Occipital lobe (tissue), 2 donors: ENCODE results near the gene PRR36. TPM values are rescaled to one million over a fixed set of nuclear protein-coding genes. Genes with fewer than 3 reads are reported as not detected.
A peak's percentile ranks its signal among the peaks of the same experiment; 100 is the strongest.

Experiments used
- DNase-seq: peaks from one replicate; lab custom pipeline; 2025; lab: John Stamatoyannopoulos, UW
- total RNA-seq: library from RNA; depleted of rRNA; stranded (reverse); fragments of >200 nt; gene quantifications from one replicate; pipeline ENCODE4 v1.2.3, GENCODE V29; 2014

The PRR36 gene
- total RNA-seq, 1 donor from 2014 or later: 4.1 TPM

DNA sequence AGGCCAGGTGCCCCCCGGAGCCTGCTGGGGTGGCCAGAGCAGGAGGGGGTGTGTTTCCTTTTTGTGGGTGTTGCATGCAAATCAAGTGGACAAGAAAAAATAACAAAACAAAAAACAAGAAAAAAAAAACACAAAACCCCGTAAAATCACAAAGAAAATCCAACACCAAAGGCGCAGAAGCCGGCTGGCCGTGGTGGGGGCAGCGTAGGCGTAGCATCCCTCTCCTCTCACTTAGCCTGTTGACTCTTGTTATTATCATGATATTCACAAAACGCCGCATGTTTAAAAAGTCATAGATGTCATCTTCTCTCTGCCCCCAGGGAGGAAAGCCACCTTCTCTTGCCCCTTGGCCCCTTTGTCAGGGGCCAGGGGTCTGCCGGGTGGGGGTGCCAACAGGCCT lies 39.5 kb upstream of the PRR36 start:
- DNase-seq: no peak

DNA sequence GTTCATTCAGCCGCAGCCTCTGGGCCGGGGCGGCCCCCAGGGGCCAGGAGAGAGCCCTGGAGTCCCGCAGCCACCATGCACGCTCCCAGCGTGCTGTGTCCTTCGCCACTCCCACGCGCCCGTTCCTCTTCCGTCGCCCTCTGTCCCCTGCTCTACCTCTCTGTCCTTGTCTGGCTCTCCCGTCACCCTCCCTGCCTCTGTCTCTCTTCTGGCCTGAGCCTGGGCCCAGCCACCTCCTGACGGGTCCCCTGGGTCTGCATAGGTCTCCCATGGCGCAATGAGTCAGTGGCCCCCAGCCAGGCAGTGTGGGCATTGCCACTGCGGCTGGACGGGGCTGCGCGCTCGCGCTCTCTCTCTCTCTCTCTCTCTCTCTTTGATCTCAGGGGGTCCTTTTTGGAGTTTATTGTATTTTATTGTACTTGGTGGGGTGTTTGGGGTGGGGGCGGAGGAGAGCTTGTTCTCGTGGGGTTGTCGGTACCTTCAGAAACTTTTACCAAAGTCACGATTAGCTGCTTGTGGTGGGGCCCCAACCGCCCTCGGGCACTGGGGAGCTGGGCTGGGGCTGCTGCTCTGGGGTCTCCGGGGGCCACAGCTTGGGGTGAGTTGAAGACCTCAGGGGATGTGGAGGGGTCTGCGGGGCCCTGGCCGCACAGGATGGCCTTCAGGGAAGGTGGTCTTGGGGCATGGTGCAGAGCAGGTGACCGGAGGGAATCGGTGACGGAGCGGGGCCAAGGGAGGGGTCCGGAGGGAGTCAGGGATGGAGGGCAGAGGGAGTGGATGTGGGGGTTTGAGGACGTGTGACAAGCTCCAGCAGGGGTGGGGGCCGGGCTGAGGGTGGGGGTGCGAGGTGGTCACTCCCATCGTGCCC lies 38.7 kb upstream of the PRR36 start:
- no peak for DNase-seq

DNA sequence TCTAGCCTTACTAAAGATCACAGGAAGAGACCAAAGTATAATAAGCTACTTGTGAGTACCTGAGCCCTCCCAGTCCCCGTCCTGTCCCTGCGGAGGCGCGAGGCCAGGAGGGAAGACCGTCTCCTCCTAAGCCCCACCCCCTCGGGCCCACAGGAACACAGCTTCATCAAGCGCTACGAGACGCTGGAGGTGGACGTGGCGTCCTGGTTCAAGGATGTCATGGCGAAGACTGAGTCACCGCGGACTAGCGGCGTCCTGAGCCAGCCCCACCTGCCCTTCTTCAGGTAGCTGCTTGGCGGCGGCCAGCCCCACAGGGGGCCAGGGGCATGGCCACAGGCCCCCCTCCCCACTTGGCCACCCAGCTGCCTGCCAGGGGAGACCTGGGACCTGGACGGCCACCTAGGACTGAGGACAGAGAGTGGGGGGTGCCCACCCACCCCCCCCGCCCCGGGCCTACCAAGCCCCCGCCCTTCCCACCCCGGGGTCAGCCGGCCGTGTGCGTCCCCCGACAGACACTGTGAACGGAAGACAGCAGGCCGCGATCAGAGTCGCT lies 38.0 kb upstream of the PRR36 start:
- DNase-seq: no peak

DNA sequence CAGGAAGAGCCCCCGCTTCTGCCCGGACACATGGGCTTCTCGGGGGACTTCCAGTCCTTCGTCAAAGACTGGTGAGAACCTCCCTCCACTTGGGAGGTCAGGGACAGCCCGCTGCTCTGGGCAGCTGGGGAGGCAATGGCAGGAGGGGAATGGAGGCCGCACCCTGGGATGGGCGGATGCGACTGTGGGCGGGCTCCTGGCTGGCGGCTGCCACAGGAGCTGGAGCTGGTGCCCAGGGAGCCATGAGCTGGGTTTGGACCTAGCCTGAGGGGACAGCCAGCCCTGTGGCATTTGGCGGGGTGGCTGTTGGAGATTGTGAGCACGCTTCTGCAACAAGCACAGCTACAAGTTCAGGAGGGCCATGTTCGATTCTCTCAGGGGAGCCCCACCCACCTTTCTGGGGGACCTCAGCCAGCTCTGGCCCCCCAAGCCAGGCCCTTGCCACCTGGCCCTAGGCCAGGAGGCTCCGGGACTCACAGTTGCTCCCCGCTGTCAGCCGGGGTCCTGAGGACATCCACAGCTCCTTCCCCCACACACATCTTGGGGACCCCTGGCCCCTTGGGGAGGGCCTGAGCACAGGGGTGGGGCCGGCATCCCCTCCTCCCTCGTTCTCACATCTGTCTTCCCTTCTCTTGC lies 37.4 kb upstream of the PRR36 start:
- DNase-seq: no peak

DNA sequence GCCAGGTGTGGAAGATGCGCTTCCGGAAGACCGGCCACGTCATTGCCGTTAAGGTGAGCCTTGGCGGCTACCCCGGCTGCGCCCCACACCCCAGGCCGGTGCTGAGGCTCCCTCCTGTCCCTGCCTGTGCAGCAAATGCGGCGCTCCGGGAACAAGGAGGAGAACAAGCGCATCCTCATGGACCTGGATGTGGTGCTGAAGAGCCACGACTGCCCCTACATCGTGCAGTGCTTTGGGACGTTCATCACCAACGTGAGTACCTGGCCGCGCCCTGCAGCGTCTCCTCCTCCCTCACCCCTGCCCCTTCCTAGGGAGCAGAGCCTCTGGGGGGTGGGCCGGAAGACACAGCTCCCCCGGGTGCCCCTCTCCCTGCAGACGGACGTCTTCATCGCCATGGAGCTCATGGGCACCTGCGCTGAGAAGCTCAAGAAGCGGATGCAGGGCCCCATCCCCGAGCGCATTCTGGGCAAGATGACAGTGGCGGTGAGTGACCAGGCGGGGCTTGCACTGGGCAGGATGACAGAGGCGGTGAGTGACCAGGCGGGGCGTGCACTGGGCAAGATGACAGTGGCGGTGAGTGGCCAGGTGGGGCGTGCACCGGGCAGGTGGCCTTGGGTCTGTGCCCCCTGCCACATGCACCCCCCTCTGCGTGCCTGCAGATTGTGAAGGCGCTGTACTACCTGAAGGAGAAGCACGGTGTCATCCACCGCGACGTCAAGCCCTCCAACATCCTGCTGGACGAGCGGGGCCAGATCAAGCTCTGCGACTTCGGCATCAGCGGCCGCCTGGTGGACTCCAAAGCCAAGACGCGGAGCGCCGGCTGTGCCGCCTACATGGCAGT lies 36.4 kb upstream of the PRR36 start:
- DNase-seq: no peak

DNA sequence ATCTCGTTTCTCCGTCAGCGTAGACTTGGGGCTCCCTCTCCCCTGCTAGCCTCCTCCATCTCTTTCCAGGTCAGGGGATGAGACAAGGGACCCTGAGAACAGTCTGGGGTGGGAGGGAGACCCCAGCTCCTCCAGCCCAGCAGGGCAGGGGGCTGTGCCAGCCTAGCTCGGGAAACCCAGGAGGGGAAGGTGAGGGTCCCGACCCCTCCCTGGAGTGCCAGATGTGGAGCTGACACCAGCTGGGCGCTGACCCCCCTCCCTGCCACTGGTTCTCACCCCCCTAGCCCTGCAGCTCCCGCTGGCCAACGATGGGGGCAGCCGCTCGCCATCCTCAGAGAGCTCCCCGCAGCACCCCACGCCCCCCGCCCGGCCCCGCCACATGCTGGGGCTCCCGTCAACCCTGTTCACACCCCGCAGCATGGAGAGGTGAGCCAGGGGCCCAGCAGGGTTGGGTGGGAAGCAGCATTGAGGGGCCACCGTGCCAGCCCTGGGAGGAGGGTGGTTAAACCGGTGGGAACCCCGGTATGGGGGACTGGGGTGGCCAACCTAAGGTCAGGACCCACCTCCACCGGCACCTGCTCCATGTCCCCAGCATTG lies 35.4 kb upstream of the PRR36 start:
- no peak for DNase-seq

DNA sequence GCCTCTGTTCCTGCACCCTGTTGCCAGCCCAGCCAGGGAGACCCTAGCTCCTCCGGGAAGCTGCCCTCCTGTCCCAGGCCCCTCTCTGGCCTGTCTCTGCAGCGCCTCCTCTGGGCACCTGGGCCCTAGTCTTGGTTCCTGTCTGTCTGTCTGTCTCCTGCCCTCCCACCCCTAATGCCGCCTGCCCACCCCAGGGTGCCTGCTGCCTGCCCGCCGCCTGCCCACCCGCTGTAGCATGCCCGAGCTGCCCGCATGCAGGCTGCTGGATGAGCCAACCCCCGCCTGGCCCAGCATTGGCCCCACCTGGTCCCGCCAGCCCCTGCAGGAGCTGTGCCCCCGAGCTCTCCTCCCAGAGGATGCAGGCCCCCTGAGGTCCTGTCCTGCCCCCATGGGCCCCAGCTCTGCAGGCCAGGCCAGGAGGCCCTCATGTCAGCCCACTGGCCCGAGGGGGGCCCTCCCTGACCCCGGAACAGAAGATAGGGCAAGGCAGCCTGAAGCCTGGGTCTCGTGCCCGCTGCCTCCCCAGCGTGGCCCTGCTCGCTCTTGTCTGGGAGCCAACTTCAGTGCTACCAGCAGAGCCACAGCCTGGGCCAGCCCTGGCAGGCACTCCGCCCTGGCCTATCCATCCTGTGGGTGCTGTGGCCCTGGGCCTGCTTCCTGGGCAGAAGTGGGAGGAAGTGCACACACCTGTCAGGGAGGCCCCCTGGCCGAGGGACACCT lies 34.7 kb upstream of the PRR36 start:
- no peak for DNase-seq

DNA sequence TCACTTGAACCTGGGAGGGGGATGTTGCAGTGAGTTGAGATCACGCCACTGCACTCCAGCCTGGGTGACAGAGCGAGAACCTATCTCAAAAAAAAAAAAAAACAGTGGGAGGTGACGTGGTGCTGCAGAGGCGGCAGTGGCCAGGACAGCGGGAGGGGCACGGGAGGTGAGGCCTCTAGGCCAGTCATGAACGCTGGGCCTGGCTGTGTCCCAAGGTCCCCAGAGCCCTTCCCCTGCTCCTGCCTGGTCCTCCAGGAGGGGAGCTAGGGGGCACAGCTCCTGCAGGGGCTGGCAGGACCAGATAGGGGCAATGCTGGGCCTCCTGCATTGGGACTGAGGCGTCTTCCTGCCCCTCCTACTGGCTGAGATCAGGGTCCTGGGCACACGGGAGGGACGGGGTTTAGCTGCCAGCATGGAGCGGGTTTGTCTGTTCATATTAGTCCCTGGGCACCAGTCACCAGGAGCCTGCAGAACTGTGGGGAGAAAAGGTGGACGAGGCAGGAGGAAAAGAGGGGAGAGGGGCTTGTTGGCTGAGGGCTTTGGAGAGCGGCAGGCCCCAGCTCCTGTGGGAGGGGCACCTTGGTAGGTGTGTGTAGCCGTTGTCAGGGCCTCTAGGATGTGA lies 34.0 kb upstream of the PRR36 start:
- DNase-seq: no peak

DNA sequence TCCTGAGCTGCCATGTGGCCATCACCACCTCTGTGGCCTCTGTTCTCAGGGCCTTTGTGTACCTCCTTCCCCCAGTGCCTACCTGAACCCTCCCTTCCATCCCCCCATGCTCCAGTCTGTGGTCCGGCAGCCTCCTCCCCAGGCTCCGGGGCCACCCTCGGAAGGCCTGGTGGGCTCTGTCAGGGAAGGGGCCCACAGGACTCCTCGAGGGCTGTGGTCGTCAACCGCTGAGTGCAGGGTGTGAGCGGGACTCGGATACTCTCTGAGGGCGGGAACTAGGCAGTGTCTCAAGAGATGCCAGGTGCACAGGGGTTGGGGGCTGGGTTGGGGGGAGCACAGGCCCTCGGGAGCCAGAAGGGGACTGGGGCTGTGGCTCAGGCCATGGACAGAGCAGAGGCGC lies 33.4 kb upstream of the PRR36 start:
- DNase-seq: no peak

DNA sequence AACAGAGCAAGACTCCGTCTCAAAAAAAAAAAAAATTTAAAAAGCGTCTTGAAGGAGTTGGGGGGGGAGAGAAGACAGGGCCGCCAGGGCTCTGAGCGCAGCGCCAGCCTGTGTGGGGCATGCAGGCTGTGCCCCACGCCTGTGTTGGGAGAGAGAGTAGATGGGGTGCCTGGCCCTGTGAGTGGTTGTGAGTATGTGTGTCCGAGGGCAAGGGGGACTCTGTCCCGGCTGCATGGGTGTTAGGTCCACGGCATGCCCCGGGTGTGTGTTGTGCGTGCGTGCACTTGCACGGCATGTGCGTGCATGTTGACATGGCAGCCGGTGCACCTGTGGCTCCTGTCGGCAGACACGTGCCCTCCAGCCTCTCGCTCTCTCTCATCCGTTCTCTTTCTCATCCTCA lies 32.9 kb upstream of the PRR36 start:
- no peak for DNase-seq

DNA sequence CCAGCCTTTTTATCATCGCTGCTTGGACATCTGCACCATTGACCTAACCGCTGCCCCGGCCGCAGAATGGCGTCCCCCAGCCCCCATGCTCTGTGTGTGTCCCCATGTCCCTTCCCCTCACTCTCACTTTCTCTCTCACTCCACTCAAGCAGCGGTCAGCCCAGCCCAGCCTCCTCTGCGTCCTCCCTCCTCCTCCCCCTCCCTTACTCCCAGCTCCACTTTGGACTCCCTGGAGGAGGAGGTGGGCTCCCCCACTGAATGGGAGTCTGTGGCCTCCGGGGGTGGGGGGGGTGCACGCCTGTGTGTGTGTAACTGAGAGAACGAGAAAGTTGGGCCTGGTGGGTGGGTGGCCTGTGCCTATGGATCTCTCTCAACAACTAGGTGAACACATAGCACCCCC lies 31.7 kb upstream of the PRR36 start:
- no peak for DNase-seq

DNA sequence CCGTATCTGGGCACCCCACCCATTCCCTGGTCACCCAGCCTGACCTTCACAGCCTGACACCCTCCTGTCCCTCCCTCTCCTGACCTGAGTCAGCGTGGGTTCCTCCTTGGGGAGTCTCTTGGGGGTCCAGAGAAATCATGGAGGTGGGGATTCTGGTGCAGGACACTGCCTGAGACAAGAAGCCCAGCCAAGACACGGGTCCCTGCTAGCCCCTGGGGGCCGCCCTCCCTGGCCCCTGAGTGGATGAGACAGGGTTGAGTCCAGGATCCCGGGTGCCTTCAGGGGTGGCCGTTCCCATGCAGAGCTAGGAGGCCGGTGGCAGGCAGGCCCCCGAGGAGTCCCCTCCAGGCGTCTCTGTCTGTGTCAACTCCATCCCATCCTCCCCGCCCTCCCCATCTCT lies 31.1 kb upstream of the PRR36 start:
- no peak for DNase-seq

DNA sequence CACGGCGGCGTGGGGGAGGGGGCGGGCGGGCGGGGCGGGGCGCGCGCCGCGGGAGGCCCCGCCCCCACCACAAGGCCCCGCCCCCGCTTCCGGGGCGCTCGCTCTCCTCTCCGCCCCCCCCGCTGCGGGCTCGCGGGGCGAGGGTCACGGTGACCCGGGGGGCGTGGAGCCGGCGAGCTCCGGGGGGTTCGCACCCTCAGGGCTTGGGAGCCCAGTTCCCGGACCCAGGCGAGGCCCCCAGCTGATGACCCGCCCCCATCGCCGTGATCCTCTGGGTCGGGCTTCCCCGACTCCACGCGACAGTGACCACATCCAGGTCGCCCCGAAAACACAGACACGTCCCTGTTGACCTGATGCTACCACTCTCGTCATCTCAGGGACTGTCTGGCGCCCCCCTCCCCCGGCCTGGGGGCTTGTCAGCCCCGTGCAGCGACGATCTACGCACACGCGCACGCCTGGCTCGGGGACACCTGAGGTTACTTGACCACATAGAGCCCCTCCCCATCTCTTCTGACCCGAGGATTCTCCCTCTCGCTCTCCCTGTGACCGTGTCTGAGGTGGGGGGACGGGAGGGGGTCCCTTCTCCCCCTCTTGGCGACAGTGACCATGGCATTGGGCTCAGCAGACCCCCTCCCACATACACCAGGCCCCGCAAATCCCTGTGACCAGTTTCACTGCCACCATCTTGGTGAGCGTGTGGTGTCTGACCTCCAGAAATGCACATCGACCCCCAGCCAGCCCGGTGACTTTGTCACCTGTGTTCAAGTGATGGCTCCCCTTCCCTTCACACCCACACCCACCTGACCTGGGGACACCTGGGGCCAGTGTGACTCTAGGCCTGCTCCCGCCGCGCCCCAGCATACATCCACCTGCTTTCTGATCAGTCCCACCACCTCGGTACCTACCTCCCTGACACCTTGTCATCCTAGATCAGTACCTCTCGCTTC lies 30.2 kb upstream of the PRR36 start:
- no peak for DNase-seq

DNA sequence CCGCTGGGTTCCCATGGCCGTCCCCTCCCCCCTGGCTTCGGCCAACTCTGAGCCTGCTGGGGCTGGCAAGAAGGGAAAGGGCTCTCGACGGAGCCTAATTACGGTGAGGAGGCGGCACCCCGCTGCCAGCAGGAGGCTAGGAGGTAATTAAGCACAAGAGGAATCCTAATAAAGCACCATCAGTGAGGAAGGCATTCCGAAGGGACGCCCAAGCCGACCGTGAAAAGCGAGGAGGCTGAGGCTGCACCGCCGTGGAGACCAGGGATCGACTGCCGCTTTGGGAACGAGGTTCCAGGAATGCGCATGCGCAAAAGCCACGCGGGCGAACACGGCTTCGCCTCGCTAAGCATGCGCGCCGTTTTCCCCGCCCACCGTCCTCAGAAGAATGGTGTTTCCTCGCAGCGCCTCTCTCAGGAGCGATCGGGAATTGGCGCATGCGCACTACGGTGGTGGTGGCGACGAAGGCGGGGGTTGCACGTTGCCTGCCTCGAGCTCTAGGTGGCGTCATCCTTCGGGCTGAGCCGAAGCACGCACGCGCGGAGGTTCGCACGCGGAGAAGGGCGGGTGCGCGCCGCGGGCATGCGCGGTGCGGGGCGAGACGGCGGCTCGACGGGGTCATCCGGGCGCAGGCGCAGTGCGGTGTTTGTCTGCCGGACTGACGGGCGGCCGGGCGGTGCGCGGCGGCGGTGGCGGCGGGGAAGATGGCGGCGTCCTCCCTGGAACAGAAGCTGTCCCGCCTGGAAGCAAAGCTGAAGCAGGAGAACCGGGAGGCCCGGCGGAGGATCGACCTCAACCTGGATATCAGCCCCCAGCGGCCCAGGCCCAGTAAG lies 29.3 kb upstream of the PRR36 start, which contains the start of gene MAP2K7:
Gene MAP2K7, plus strand, starts transcription at position 634 of the 830 bp plus-strand sequence. Its CDS starts 68 bp downstream, at position 702.
- DNase-seq: peak; percentile 96

DNA sequence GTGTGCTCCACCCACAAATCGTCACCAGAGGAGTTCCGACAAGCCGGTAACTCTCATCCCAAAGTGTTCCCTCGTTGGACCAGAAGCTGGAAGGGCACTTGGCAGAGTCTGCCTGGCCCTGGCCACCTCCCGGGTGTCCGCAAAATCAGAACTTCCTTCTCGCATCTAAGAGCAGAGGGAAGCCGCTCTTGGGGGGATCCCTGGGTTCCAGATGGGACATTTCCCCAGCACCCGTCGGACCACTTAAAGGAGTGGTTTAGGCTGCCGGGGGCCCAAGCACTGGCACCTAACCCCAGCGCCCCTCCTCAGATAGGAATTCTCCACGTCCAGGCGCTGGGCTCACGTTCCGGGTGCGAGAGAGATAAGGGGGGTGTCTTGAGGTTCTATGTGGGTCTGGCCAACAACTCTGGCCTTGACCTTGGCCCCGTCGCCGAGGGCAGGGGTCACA lies 28.6 kb upstream of the PRR36 start:
- DNase-seq: no peak

DNA sequence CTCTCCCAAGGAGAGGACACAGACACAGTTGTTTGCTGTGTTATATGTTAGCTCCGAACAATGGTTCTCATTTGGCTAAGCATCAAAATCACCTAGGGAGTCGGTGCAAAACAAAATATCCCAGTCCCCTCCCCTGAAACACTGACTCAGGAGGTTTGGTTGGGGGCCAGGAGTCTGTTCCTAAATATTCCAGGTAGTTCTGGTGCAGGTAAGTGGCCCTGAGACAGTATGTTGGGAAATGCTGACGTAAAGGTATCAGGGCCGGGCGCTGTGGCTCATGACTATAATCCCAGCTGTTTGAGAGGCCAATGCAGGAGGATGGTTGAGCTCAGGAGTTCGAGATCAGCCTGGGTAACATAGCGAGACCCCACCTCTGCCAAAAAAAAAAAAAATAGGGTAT lies 27.1 kb upstream of the PRR36 start:
- DNase-seq: no peak

DNA sequence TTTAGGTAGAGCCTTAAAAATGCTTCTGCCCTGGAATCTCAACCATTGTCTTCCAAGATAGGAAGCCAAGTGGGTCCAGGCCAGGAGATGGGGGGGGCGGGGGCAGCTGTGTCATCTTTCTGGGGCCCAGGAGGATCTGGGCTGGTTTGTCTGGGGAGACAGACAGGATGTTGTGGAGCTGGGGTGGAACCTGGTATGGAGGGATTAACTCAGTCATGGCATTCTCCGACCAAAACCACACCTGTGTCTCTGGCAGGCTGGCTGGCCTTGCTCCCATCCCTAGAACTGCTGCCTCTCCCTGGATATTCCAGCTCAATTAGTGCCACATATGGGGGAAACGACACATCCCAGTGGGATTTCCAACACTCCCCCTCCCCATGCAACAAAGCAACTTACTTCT lies 26.7 kb upstream of the PRR36 start:
- no peak for DNase-seq

DNA sequence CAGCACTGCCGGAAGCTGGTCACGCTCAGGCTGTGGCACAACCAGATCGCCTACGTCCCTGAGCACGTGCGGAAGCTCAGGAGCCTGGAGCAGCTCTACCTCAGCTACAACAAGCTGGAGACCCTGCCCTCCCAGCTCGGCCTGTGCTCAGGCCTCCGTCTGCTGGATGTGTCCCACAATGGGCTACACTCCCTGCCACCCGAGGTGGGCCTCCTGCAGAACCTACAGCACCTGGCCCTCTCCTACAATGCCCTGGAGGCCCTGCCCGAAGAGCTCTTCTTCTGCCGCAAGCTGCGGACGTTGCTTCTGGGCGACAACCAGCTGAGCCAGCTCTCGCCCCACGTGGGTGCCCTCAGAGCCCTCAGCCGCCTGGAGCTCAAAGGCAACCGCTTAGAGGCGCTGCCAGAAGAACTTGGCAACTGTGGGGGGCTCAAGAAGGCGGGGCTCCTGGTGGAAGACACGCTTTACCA lies 26.2 kb upstream of the PRR36 start:
- DNase-seq: no peak
